Spleen (tissue), 11 donors: ENCODE results near the gene S1PR3. TPM values are rescaled to one million over a fixed set of nuclear protein-coding genes. Genes with fewer than 3 reads are reported as not detected.

Source experiments
- DNase-seq: peaks from one replicate; pipeline ENCODE4 v3.0.0-alpha.2; 2020
- H3K27ac ChIP-seq, 8 donors: fragments of 200-600 bp; sonication (generic) in 7 of 8; 1 replicate in 4 of 8; 2 replicates in 4 of 8; pipeline versions ENCODE4 v1.5.0 to v1.8.0; 2016 to 2021; ENCODE audit warnings: inconsistent platforms in 4 of 8, mild to moderate bottlenecking in 4 of 8, moderate library complexity in 1 of 8
- H3K27me3 ChIP-seq, 7 donors: fragments of 200-600 bp; sonication (generic) in 6 of 7; replicated peaks in 1 of 7; 1 replicate in 4 of 7; 2 replicates in 3 of 7; pipeline versions ENCODE4 v1.5.0 to v1.8.0; 2016 to 2021; ENCODE audit warnings: inconsistent platforms in 3 of 7, mild to moderate bottlenecking in 1 of 7
- H3K36me3 ChIP-seq, 6 donors: fragments of 200-600 bp; sonication (generic) in 5 of 6; 1 replicate in 4 of 6; 2 replicates in 2 of 6; pipeline versions ENCODE4 v1.5.0 to v1.8.0; 2016 to 2021; ENCODE audit warnings: inconsistent platforms in 2 of 6
- H3K4me1 ChIP-seq, 6 donors: fragments of 200-600 bp; sonication (generic) in 5 of 6; 1 replicate in 3 of 6; 2 replicates in 3 of 6; pipeline versions ENCODE4 v1.5.0 to v1.8.0; 2016 to 2021; ENCODE audit warnings: inconsistent platforms in 3 of 6
- H3K4me3 ChIP-seq, 8 donors: fragments of 200-600 bp; sonication (generic) in 7 of 8; 1 replicate in 4 of 8; 2 replicates in 4 of 8; pipeline versions ENCODE4 v1.5.0 to v1.8.0; 2016 to 2021; ENCODE audit warnings: inconsistent platforms in 4 of 8, mild to moderate bottlenecking in 4 of 8, moderate library complexity in 2 of 8
- H3K9me3 ChIP-seq, 8 donors: fragments of 200-600 bp; sonication (generic) in 7 of 8; 1 replicate in 4 of 8; 2 replicates in 4 of 8; pipeline versions ENCODE4 v1.5.0 to v1.8.0; 2016 to 2021; ENCODE audit warnings: inconsistent platforms in 4 of 8
- POLR2A ChIP-seq, 3 donors: fragments of 450-650 bp; IDR thresholded peaks; one replicate each; pipeline ENCODE4 v1.5.1; 2017; ENCODE audit warnings: antibody characterized with exemption in 3 of 3, mild to moderate bottlenecking in 1 of 3
- POLR2AphosphoS5 ChIP-seq, 3 donors: sonication (generic); formaldehyde crosslinking; IDR thresholded peaks; one replicate each; pipeline ENCODE4 v1.5.1; 2017; ENCODE audit warnings: antibody characterized with exemption in 3 of 3
- WGBS, 5 donors: extraction: QIAGEN DNeasy Blood & Tissue Kit in 3 of 5; methylation state at CpG; one replicate each; pipeline versions ENCODE4 v1.1.5 to v1.1.7; 2013 to 2018; 5-methylcytosine and 5-hydroxymethylcytosine counted together
- intact Hi-C: fragments of 100-400 bp; cut with DNase I; formaldehyde crosslinking; loops from one replicate; pipeline ENCODE4 v1.15.0; 2023; ENCODE audit warnings: low total_unique reads
- polyA plus RNA-seq, 3 donors: library from polyadenylated mRNA; stranded (reverse); fragments of 200-250 nt; gene quantifications; one replicate each; pipeline ENCODE4 v1.2.1, GENCODE V29; 2013
- total RNA-seq, 7 donors: library from RNA; depleted of rRNA in 3 of 7; stranded (reverse); fragments of >200 nt in 3 of 7; fragmentation: NEBNext Ultra II Directional in 4 of 7; extraction: Animal tissue kit (Norgen Biotek cat#: 25700) in 4 of 7; gene quantifications; one replicate each; pipeline versions ENCODE4 v1.1.0 to v1.2.1, GENCODE V29; 2016 to 2021
- TF ChIP-seq, protein P1 (sequence below), 11 experiments: fragments of 200-600 bp in 7 of 11; fragments of 450-650 bp in 4 of 11; sonication (generic) in 4 of 11; IDR thresholded peaks in 8 of 11; conservative IDR thresholded peaks in 3 of 11; 1 replicate in 7 of 11; 2 replicates in 4 of 11; pipeline versions ENCODE4 v1.4.0 to v1.8.0; 2016 to 2021; ENCODE audit warnings: antibody characterized with exemption in 11 of 11, inconsistent platforms in 4 of 11, mild to moderate bottlenecking in 1 of 11
- donor health status: healthy with polysubstance abuse.
- donor health status: DM: no; HTN: no; CAD: no; lungs with moderate emphysema.
- donor health status: DM: no; HTN: no; CAD: no.
- donor health status: Bipolar disorder and iron deficiency.
- donor health status: healthy.
- donor health status: DM: no; HTN: no; CAD: no.
- donor health status: DM: yes; HTN: yes; CAD: no.

The S1PR3 gene
- total and polyA plus RNA-seq, 10 donors, result 6.4 to 50.9 (median 34.3) TPM

DNA sequence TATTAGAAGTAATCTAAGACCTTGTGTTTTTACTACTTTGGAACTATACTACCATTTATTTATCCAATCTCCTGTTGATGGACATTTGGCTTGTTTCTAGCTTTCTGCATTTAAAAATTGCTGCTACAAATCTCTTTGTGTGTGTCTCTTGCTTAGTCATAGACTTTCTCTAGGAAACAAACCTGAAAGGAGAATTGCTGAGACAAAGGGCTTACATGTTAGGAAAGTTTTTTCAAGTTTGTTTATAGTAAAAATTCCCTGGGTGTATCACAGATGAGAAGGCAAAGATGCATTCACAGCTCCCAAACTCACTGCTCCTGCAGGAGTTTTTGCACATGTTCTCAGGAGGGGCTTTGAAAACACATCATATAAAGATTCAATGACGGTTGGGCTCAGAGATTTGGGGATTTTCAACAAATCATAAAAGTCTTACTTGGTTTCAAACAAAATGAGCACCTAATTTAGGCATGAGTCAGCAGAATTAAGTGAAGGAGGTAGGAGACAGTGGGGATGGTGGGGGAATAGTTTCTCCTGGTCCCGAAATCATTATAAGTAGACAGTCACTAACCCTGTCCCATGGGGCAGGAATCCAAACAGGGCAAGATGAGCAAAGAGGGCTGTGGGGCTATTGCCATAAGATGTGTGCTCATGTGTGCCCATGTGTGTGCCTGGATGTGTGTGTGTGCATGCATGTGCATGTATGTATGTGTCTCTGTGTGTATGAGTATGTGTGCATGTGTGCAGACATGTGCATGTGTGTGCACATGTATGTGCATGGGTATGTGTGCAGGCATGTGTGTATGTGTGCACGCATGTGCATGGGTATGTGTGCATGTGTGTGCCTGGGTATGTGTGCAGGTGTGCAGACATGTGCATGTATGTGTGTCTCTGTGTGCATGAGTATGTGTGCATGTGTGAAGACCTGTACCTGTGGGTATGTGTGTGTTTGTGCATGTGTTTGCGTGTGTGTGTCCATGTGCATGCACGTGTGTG, 43.4 kb upstream of the S1PR3 start:
- no peak overlapping the region for H3K4me3 ChIP-seq
- H3K27ac ChIP-seq, result no peak overlapping the region
- H3K27me3 ChIP-seq, result no peaks in the 10 kb centered on the region
- TF ChIP-seq POLR2AphosphoS5 (IDR thresholded peaks at IDR 0.05), result no peak
- TF ChIP-seq, protein P1, sequence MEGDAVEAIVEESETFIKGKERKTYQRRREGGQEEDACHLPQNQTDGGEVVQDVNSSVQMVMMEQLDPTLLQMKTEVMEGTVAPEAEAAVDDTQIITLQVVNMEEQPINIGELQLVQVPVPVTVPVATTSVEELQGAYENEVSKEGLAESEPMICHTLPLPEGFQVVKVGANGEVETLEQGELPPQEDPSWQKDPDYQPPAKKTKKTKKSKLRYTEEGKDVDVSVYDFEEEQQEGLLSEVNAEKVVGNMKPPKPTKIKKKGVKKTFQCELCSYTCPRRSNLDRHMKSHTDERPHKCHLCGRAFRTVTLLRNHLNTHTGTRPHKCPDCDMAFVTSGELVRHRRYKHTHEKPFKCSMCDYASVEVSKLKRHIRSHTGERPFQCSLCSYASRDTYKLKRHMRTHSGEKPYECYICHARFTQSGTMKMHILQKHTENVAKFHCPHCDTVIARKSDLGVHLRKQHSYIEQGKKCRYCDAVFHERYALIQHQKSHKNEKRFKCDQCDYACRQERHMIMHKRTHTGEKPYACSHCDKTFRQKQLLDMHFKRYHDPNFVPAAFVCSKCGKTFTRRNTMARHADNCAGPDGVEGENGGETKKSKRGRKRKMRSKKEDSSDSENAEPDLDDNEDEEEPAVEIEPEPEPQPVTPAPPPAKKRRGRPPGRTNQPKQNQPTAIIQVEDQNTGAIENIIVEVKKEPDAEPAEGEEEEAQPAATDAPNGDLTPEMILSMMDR (IDR thresholded peaks at IDR 0.05 in 8 of 11, conservative IDR thresholded peaks at IDR 0.05 in 3 of 11), result no peak
- TF ChIP-seq POLR2A (IDR thresholded peaks at IDR 0.05), result no peak
- H3K4me1 ChIP-seq, result peaks cover 0 to 13% (median 5%) of the 10 kb centered on the region in 6 donors
- intact Hi-C loops, result no loop called here
- no peak for DNase-seq
- no peaks in the 10 kb centered on the region for H3K36me3 ChIP-seq
- 61 to 97% (median 79%) methylated on average over 5 of the region's 5 CpGs for WGBS, 5 donors
- H3K9me3 ChIP-seq, result no peaks in the 10 kb centered on the region

DNA sequence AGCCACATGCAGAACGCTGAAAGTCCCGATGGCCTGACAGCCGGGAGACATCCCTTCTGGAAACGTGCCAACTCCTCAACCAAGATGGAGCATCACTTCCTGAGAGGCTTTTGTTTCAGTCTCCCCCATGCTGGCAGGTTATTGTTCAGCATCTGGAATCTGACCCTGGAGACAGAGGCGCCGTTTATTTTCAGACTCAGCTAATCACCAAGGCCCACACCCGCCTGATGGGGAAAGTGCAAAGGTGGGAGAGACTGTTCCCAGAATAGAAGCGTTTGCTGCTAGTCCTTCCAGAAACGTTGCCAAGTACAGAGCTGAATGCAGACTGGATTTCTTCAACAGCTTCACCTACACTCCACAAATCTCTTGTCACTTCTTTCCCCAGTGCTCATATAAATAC, 41.8 kb upstream of the S1PR3 start:
- Histone ChIP-seq H3K9me3 (no peaks in the 10 kb centered on the region), H3K27me3 (no peaks in the 10 kb centered on the region), H3K4me1 (peaks cover 0 to 19% (median 7%) of the 10 kb centered on the region in 6 donors), H3K4me3 (no peak overlapping the region), H3K27ac (no peak overlapping the region), H3K36me3 (no peaks in the 10 kb centered on the region)
- DNase-seq, result no peak
- intact Hi-C loops, result no loop called here
- TF ChIP-seq POLR2AphosphoS5 (IDR thresholded peaks at IDR 0.05), result no peak
- 32 to 41% (median 37%) methylated on average over 9 of the region's 9 CpGs for WGBS, 5 donors

GRCh38 chr9:88949961-88950340, 41.3 kb upstream of the S1PR3 start:
- intact Hi-C loops, result no loop called here

DNA sequence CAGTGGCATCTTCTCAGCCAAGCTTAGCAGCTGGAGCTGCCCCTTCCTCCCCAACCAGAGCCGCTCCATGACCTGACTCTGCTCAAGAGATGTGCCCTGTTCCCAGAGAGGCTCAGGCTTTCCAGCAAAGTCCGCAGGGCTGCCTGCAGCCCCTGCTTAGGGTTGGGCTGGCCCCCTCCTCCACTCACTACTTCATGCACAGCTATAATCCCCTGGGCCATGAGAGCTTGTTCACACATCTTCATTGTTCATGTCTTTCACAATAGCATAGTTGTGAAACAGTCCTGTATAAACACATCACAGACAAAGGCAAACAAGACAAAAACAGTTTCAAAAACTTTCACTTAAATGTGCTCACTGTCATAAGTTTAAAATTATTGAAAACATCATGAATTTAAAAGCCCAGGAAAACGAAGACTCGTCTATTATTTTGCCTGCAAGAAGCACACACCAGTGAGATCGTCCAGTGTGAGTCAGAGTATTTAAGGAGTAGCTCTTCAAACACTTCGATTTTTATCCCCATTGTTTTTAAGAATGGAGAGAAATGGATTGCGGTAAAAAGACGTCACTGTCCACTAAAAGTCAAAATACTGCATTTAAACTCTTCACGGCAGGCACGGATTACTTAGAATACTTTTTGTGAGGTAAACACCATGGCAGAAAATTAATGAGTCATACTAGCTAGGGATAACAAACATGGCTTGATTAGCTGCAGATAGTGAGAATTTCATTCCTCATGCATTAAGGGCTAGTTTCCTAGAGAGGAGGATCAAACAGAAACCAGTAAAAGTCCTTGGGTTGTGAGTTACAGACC, 40.7 kb upstream of the S1PR3 start:
- Histone ChIP-seq H3K9me3 (no peaks in the 10 kb centered on the region), H3K4me3 (no peak overlapping the region), H3K4me1 (peaks cover 0 to 19% (median 7%) of the 10 kb centered on the region in 6 donors), H3K27ac (no peak overlapping the region), H3K27me3 (peaks cover 0 to 2% (median 0%) of the 10 kb centered on the region in 7 donors), H3K36me3 (no peaks in the 10 kb centered on the region)
- intact Hi-C loops, result no loop called here
- TF ChIP-seq, protein P1 (IDR thresholded peaks at IDR 0.05 in 8 of 11, conservative IDR thresholded peaks at IDR 0.05 in 3 of 11), result no peak
- TF ChIP-seq POLR2A (IDR thresholded peaks at IDR 0.05) (no peak), POLR2AphosphoS5 (IDR thresholded peaks at IDR 0.05) (no peak)
- no peak for DNase-seq
- 78 to 88% (median 79%) methylated on average over 10 of the region's 10 CpGs for WGBS, 5 donors

More at GRCh38 chr9:88949961-88950340, 41.3 kb upstream of the S1PR3 start:
- Histone ChIP-seq H3K36me3 (no peaks in the 10 kb centered on the region), H3K4me3 (no peak overlapping the region), H3K27me3 (no peaks in the 10 kb centered on the region), H3K4me1 (peaks cover 0 to 19% (median 7%) of the 10 kb centered on the region in 6 donors), H3K9me3 (no peaks in the 10 kb centered on the region), H3K27ac (no peak overlapping the region)
- DNase-seq, result no peak
- TF ChIP-seq POLR2A (IDR thresholded peaks at IDR 0.05) (no peak), POLR2AphosphoS5 (IDR thresholded peaks at IDR 0.05) (no peak)
- 0 to 50% (median 27%) methylated on average over 1 of the region's 1 CpG for WGBS, 5 donors
